Peyer's patch (tissue), 4 donors: Measurements from ENCODE around the gene TNS4. TPM values are rescaled to one million over a fixed set of nuclear protein-coding genes. Genes with fewer than 3 reads are reported as not detected.

ENCODE experiments used
- DNase-seq, 3 donors: peaks; one replicate each; pipeline ENCODE4 v3.0.0-alpha.2; 2017 to 2019
- H3K27ac ChIP-seq, 4 donors: fragments of 200-600 bp; sonication (generic); one replicate each; pipeline ENCODE4 v1.5.1; 2016 to 2019
- H3K27me3 ChIP-seq, 2 donors: fragments of 200-600 bp; sonication (generic); one replicate each; pipeline ENCODE4 v1.5.1; 2019
- H3K36me3 ChIP-seq, 3 donors: fragments of 200-600 bp; sonication (generic); one replicate each; pipeline ENCODE4 v1.5.1; 2016 to 2019
- H3K4me1 ChIP-seq, 4 donors: fragments of 200-600 bp; sonication (generic); one replicate each; pipeline ENCODE4 v1.5.1; 2016 to 2019
- H3K4me3 ChIP-seq, 4 donors: fragments of 200-600 bp; sonication (generic); 1 replicate in 3 of 4; 2 replicates in 1 of 4; pipeline ENCODE4 v1.5.1; 2016 to 2019; ENCODE audit warnings: mild to moderate bottlenecking in 1 of 4
- H3K9me3 ChIP-seq, 4 donors: fragments of 200-600 bp; sonication (generic); one replicate each; pipeline ENCODE4 v1.5.1; 2016 to 2019; ENCODE audit warnings: mild to moderate bottlenecking in 1 of 4
- CTCF ChIP-seq, 6 experiments: fragments of 450-650 bp in 4 of 6; fragments of 200-600 bp in 2 of 6; sonication (generic) in 1 of 6; IDR thresholded peaks; one replicate each; pipeline ENCODE4 v1.5.1; 2017 to 2019; ENCODE audit warnings: antibody characterized with exemption in 6 of 6, mild to moderate bottlenecking in 3 of 6, moderate library complexity in 1 of 6
- POLR2A ChIP-seq, 2 donors: fragments of 450-650 bp; IDR thresholded peaks; one replicate each; pipeline ENCODE4 v1.5.1; 2017; ENCODE audit warnings: antibody characterized with exemption in 2 of 2, mild to moderate bottlenecking in 2 of 2, moderate library complexity in 2 of 2
- total RNA-seq, 4 donors: library from RNA; depleted of rRNA; stranded (reverse); fragments of >200 nt; gene quantifications; one replicate each; pipeline ENCODE4 v1.1.0, GENCODE V29; 2016

Gene TNS4
- total RNA-seq, 4 donors from 2014 or later, result 0.54 to 2.5 (median 1.7) TPM

GRCh38 chr17:40430272-40431230, 70.9 kb downstream of the TNS4 start:
- no peak overlapping the region for H3K27ac ChIP-seq
- TF ChIP-seq CTCF (IDR thresholded peaks at IDR 0.05) (no peak), POLR2A (IDR thresholded peaks at IDR 0.05) (no peak)
- H3K36me3 ChIP-seq, result no peaks in the 10 kb centered on the region
- DNase-seq, result peak in 2 of 3 donors; percentile 19 to 23
- H3K9me3 ChIP-seq, result no peaks in the 10 kb centered on the region
- no peaks in the 10 kb centered on the region for H3K4me1 ChIP-seq
- no peak overlapping the region for H3K4me3 ChIP-seq
- no peaks in the 10 kb centered on the region for H3K27me3 ChIP-seq

DNA sequence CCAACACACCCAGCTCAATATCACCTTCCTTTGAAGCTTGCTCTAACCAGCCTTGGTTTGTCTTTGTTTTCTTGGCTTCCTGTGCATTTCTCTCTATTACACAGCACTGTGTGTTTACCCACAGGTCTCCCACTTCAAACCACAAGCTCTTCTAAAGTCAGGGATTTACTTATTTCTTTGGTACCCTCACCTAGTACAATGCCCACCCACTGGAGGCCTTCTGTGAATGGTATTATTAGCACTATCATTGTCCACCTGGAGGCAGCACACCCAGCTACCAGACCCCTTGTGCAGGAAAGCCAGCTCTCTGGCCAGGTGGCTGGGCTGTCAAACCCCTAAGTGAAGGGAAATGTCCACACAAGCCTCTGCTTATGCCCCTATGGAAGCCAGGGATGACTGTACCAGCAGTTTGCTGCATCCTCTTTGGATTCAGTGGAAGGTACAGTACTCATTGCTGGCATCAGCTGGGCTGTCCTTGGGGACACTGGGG, 74.4 kb downstream of the TNS4 start:
- no peak overlapping the region for H3K4me3 ChIP-seq
- H3K27me3 ChIP-seq, result no peaks in the 10 kb centered on the region
- no peaks in the 10 kb centered on the region for H3K4me1 ChIP-seq
- H3K36me3 ChIP-seq, result no peaks in the 10 kb centered on the region
- no peaks in the 10 kb centered on the region for H3K9me3 ChIP-seq
- TF ChIP-seq CTCF (IDR thresholded peaks at IDR 0.05) (no peak), POLR2A (IDR thresholded peaks at IDR 0.05) (no peak)
- DNase-seq, result peak in 2 of 3 donors; percentile 26 to 38
- H3K27ac ChIP-seq, result no peak overlapping the region

Other genes starting within 250 kb of the TNS4 start
- gene CDC6, start 213.7 kb downstream of the TNS4 start, total RNA-seq, result 10 to 100 TPM in 1 of 4 donors, 1 to 10 TPM in 3; 2.5 to 21.5 (median 3.4) TPM
- 10 to 100 TPM; 46.2 to 93.3 (median 72.1) TPM for gene RARA, start 192.4 kb downstream of the TNS4 start, total RNA-seq
- 1 to 10 TPM in 1 of 4 donors, not detected in 3; 1.6 TPM for gene GJD3, start 136.9 kb downstream of the TNS4 start, total RNA-seq
- 10 to 100 TPM; 11.8 to 32.2 (median 16.5) TPM for gene TOP2A, start 83.7 kb downstream of the TNS4 start, total RNA-seq
- 100 to 1,000 TPM in 3 of 4 donors, 10 to 100 TPM in 1; 70.6 to 220 (median 133) TPM for gene IGFBP4, start 58.2 kb downstream of the TNS4 start, total RNA-seq
- gene CCR7, start 63.8 kb upstream of the TNS4 start, total RNA-seq, result 10 to 100 TPM in 1 of 4 donors, 1 to 10 TPM in 1, not detected in 2; 3.1 to 22.3 TPM
- gene SMARCE1, start 146.2 kb upstream of the TNS4 start, total RNA-seq, result 100 to 1,000 TPM in 1 of 4 donors, 10 to 100 TPM in 3; 46.7 to 133 (median 71.6) TPM
- gene KRT222, start 163.6 kb upstream of the TNS4 start, total RNA-seq, result 1 to 10 TPM in 2 of 4 donors, under 1 TPM in 1, not detected in 1; 0.95 to 1.8 (median 1.6) TPM
- 1 to 10 TPM in 2 of 4 donors, not detected in 2; 1.0 to 8.3 TPM for gene KRT24, start 202.1 kb upstream of the TNS4 start, total RNA-seq